K562 (cell line): ENCODE results near the gene TBX6. TPM values are rescaled to one million over a fixed set of nuclear protein-coding genes. Genes with fewer than 3 reads are reported as not detected.
A peak's percentile ranks its signal among the peaks of the same experiment; 100 is the strongest.

ENCODE experiments used
- ARID3B ChIP-seq: fragments of 250-450 bp; sonication (Bioruptor Pico); IDR thresholded peaks from 2 replicates; pipeline ENCODE4 v1.4.0; 2020; ENCODE audit warnings: borderline replicate concordance
- ASH1L ChIP-seq: fragments of 450-650 bp; IDR thresholded peaks from 2 replicates; pipeline ENCODE4 v1.6.1; 2018; ENCODE audit warnings: borderline replicate concordance, mild to moderate bottlenecking, low read depth; ENCODE audit not compliant: partially characterized antibody
- BCLAF1 ChIP-seq, 2 experiments: fragments of 450-650 bp in 1 of 2; IDR thresholded peaks; 2 replicates each; pipeline ENCODE4 v1.6.1; 2011 to 2017; ENCODE audit warnings: low read depth in 2 of 2, antibody characterized with exemption in 1 of 2, borderline replicate concordance in 1 of 2, low read length in 1 of 2, mild to moderate bottlenecking in 1 of 2, mixed read lengths in 1 of 2; ENCODE audit not compliant: control insufficient read depth in 1 of 2
- CTBP1 ChIP-seq: fragments of 450-650 bp; IDR thresholded peaks from 2 replicates; pipeline ENCODE4 v1.6.1; 2016; ENCODE audit warnings: borderline replicate concordance
- ELK3 ChIP-seq: fragments of 450-650 bp; formaldehyde crosslinking; IDR thresholded peaks from 2 replicates; pipeline ENCODE4 v1.4.0; 2020; ENCODE audit warnings: mild to moderate bottlenecking
- ETS1 ChIP-seq: conservative IDR thresholded peaks from 2 replicates; pipeline ENCODE4 v1.6.1; 2011; ENCODE audit warnings: low read depth, mild to moderate bottlenecking, low read length; ENCODE audit not compliant: control insufficient read depth
- HMBOX1 ChIP-seq: sonication (generic); IDR thresholded peaks from 2 replicates; pipeline ENCODE4 v1.6.1; 2016
- KDM2B ChIP-seq: fragments of 250-450 bp; sonication (Bioruptor Pico); IDR thresholded peaks from 2 replicates; pipeline ENCODE4 v1.8.0; 2021; ENCODE audit warnings: mild to moderate bottlenecking, moderate library complexity
- KLF1 ChIP-seq: fragments of 450-650 bp; IDR thresholded peaks from 2 replicates; pipeline ENCODE4 v1.6.1; 2016; ENCODE audit warnings: missing genetic modification characterization, missing compliant biosample characterization
- LARP7 ChIP-seq: fragments of 450-650 bp; IDR thresholded peaks from 2 replicates; pipeline ENCODE4 v1.6.1; 2016
- MITF ChIP-seq: IDR thresholded peaks from 2 replicates; pipeline ENCODE4 v1.6.1; 2014; ENCODE audit warnings: antibody characterized with exemption
- NCOA6 ChIP-seq: fragments of 450-650 bp; IDR thresholded peaks from 2 replicates; pipeline ENCODE4 v1.6.1; 2017; ENCODE audit warnings: mild to moderate bottlenecking
- OTX1 ChIP-seq: fragments of 450-650 bp; formaldehyde crosslinking; IDR thresholded peaks from 2 replicates; pipeline ENCODE4 v1.4.0; 2022; ENCODE audit warnings: mild to moderate bottlenecking
- POU5F1 ChIP-seq: fragments of 150-350 bp; IDR thresholded peaks from 2 replicates; pipeline ENCODE4 v1.6.1; 2014; ENCODE audit warnings: borderline replicate concordance, low read length, low read depth, mild to moderate bottlenecking; ENCODE audit not compliant: partially characterized antibody
- ZNF224 ChIP-seq: sonication (generic); formaldehyde crosslinking; IDR thresholded peaks from 2 replicates; pipeline ENCODE4 v1.8.0; 2022; ENCODE audit warnings: mild to moderate bottlenecking, missing genetic modification reagents
- ZNF75A ChIP-seq: fragments of 450-650 bp; formaldehyde crosslinking; IDR thresholded peaks from 2 replicates; pipeline ENCODE4 v1.4.0; 2020; ENCODE audit warnings: mild to moderate bottlenecking
- ZNF79 ChIP-seq: fragments of 250-450 bp; sonication (Bioruptor Pico); IDR thresholded peaks from 2 replicates; pipeline ENCODE4 v1.4.0; 2020; ENCODE audit warnings: low read depth, mild to moderate bottlenecking, moderate library complexity
- polyA plus RNA-seq, 8 experiments: library from polyadenylated mRNA; depleted of rRNA in 4 of 8; stranded (reverse) in 5 of 8; unstranded in 3 of 8; fragments of >200 nt; fragmentation: Nextera tagmentation in 2 of 8; fragmentation: Illumina TruSeq in 1 of 8; extraction: Ambion mirVana in 2 of 8; extraction: Trizol in 1 of 8; gene quantifications; 2 replicates each; pipeline versions ENCODE4 v1.2.1 to v1.2.3, GENCODE V29; 2011 to 2014; ENCODE audit warnings: inconsistent platforms in 1 of 8, missing spikeins in 1 of 8
- total RNA-seq, 7 experiments: library from RNA; depleted of rRNA in 6 of 7; stranded (reverse); fragments of >200 nt in 6 of 7; fragmentation: Illumina TruSeq in 2 of 7; extraction: Trizol in 2 of 7; gene quantifications; 2 replicates each; pipeline versions ENCODE4 v1.2.1 to v1.2.3, GENCODE V29; 2011 to 2021; ENCODE audit warnings: low replicate concordance in 1 of 7

The TBX6 gene
- total and polyA plus RNA-seq, 9 of the 15 experiments (the other 6 are each of a cell fraction or from before 2014, with no cell fraction given) = 0.07 to 0.58 (median 0.11) TPM; not detected in 2

GRCh38 chr16:30063893-30064728 lies 27.6 kb downstream of the TBX6 start (continued):
- TF ChIP-seq BCLAF1 (IDR thresholded peaks at IDR 0.05; ENCODE audit: borderline replicate concordance in 1 of 2, control insufficient read depth in 1 of 2, low read depth in 2 of 2, low read length in 1 of 2) (no peak), NCOA6 (no peak), ZNF75A (CRISPR knock-in tag) (no peak; the same call in 1 of the 2 replicates), MITF (no peak), KLF1 (tag) (no peak), HMBOX1 (no peak), LARP7 (0 out of 2 replicates have a peak, but pooled peaks have one; percentile 21), ASH1L (no peak), ZNF224 (CRISPR knock-in tag) (no peak), ETS1 (no peak), ZNF79 (CRISPR knock-in tag) (no peak), CTBP1 (peak; percentile 47; the same call in 1 of the 2 replicates), KDM2B (CRISPR knock-in tag) (no peak), ARID3B (CRISPR knock-in tag) (no peak), ELK3 (CRISPR knock-in tag) (no peak), POU5F1 (no peak), OTX1 (no peak)
